Uterus (tissue), 4 donors: ENCODE results near the gene ARID1B. TPM values are rescaled to one million over a fixed set of nuclear protein-coding genes. Genes with fewer than 3 reads are reported as not detected.

Source experiments
- DNase-seq, 2 donors: peaks; one replicate each; pipeline ENCODE4 v3.0.0-alpha.2; 2019 to 2020
- H3K27ac ChIP-seq, 2 donors: fragments of 200-600 bp; sonication (generic); 1 replicate in 1 of 2; 2 replicates in 1 of 2; pipeline ENCODE4 v1.5.1; 2016 to 2018
- H3K27me3 ChIP-seq, 2 donors: fragments of 200-600 bp; sonication (generic); one replicate each; pipeline ENCODE4 v1.5.1; 2018 to 2019; ENCODE audit warnings: control low read depth in 1 of 2
- H3K36me3 ChIP-seq, 2 donors: fragments of 200-600 bp; sonication (generic); one replicate each; pipeline ENCODE4 v1.5.1; 2019; ENCODE audit warnings: control low read depth in 1 of 2
- H3K4me1 ChIP-seq, 2 donors: fragments of 200-600 bp; sonication (generic); one replicate each; pipeline ENCODE4 v1.5.1; 2018 to 2019; ENCODE audit warnings: control low read depth in 1 of 2
- H3K4me3 ChIP-seq, 2 donors: fragments of 200-600 bp; sonication (generic); 1 replicate in 1 of 2; 2 replicates in 1 of 2; pipeline ENCODE4 v1.5.1; 2018 to 2019; ENCODE audit warnings: mild to moderate bottlenecking in 1 of 2
- H3K9me3 ChIP-seq, 2 donors: fragments of 200-600 bp; sonication (generic); one replicate each; pipeline ENCODE4 v1.5.1; 2019; ENCODE audit warnings: control low read depth in 1 of 2
- POLR2A ChIP-seq, 2 donors: fragments of 450-650 bp; IDR thresholded peaks; one replicate each; pipeline ENCODE4 v1.6.1; 2016; ENCODE audit warnings: antibody characterized with exemption in 2 of 2, mild to moderate bottlenecking in 1 of 2, moderate library complexity in 1 of 2
- intact Hi-C: fragments of 100-400 bp; cut with DNase I; formaldehyde crosslinking; loops from one replicate; pipeline ENCODE4 v1.15.1; 2023; ENCODE audit warnings: low total_unique reads
- total RNA-seq, 4 donors: library from RNA; depleted of rRNA in 3 of 4; stranded (reverse); fragments of >200 nt in 3 of 4; gene quantifications; one replicate each; pipeline versions ENCODE4 v1.1.0 to v1.2.4, GENCODE V29; 2014 to 2023
- TF ChIP-seq, protein P1 (sequence below), 4 experiments: fragments of 200-600 bp in 2 of 4; fragments of 450-650 bp in 2 of 4; sonication (generic) in 2 of 4; IDR thresholded peaks; one replicate each; pipeline ENCODE4 v1.5.1; 2016 to 2019; ENCODE audit warnings: antibody characterized with exemption in 4 of 4, mild to moderate bottlenecking in 2 of 4, moderate library complexity in 1 of 4
- donor health status: DM: yes; HTN: yes; CAD: no.

Gene ARID1B
- total RNA-seq, 4 donors from 2014 or later = 63.8 to 198 (median 125) TPM

DNA sequence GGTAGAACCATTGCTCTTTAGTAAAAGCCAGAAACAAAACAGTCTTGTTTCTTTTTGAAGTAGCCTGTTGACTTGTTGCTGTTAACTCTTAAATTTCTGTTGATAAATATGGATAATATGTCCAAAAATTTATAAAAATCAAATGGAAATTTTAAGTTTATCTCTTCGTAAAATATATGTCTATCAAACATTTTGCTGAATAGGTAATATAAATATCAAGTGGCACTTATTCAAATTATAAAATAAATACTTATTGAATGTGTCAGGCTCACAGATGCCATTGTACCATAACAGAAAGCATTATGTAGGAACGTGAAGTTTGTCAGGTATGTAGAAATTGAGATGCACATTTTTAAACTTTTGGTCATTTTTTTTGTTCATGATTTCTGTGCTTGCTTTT is 216.5 kb downstream of the ARID1B start:
- H3K9me3 ChIP-seq = no peaks in the 10 kb centered on the region
- intact Hi-C loops = no loop called here
- TF ChIP-seq POLR2A (IDR thresholded peaks at IDR 0.05) = no peak
- TF ChIP-seq, protein P1, sequence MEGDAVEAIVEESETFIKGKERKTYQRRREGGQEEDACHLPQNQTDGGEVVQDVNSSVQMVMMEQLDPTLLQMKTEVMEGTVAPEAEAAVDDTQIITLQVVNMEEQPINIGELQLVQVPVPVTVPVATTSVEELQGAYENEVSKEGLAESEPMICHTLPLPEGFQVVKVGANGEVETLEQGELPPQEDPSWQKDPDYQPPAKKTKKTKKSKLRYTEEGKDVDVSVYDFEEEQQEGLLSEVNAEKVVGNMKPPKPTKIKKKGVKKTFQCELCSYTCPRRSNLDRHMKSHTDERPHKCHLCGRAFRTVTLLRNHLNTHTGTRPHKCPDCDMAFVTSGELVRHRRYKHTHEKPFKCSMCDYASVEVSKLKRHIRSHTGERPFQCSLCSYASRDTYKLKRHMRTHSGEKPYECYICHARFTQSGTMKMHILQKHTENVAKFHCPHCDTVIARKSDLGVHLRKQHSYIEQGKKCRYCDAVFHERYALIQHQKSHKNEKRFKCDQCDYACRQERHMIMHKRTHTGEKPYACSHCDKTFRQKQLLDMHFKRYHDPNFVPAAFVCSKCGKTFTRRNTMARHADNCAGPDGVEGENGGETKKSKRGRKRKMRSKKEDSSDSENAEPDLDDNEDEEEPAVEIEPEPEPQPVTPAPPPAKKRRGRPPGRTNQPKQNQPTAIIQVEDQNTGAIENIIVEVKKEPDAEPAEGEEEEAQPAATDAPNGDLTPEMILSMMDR (IDR thresholded peaks at IDR 0.05) = no peak
- no peaks in the 10 kb centered on the region for H3K4me1 ChIP-seq
- H3K4me3 ChIP-seq = no peak overlapping the region
- H3K36me3 ChIP-seq = no peaks in the 10 kb centered on the region
- no peak for DNase-seq
- H3K27ac ChIP-seq = no peak overlapping the region
- H3K27me3 ChIP-seq = no peaks in the 10 kb centered on the region

DNA sequence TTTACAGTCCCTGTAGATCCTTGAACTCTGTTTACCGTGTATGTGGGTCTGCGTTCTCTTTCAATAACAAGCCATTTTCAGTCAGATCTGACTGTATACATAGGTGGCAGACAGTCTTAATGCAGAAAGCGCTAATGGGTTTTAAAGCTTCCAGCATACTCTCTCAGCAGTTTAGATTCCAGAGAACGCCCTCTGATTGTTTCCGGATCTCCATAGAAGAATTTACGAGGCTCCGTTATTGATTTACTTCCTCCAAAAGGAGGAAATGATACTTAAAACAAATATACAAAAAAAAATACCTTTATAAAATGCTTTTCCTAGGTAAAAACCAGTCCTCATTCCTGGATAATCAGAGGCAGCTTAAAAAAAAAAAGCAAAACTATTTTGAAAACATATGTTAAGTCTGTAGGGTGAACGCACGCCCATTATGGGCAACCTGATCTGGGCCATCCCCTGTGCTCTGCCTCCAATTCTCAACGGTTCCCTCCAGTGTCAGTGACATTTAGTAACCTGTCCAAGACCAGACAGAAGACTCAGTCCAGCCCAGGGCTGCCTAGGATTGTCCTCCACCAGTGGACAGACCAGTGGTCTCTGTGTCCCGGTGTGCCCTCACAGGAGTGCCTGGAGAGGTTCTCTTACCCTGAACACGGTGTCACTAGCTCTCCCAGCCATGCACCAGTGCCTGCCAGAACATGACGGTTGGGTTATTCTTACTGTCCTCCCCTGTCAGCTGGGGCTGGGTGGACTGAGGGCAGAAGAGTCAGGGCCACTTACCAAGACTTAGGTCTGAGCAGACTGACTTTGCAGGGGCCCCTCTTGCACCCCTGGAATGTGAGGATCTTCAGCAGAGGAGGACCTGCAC is 217.3 kb downstream of the ARID1B start:
- intact Hi-C loops = no loop called here
- TF ChIP-seq, protein P1 (IDR thresholded peaks at IDR 0.05) = no peak
- no peak for TF ChIP-seq POLR2A (IDR thresholded peaks at IDR 0.05)
- H3K4me1 ChIP-seq = no peaks in the 10 kb centered on the region

DNA sequence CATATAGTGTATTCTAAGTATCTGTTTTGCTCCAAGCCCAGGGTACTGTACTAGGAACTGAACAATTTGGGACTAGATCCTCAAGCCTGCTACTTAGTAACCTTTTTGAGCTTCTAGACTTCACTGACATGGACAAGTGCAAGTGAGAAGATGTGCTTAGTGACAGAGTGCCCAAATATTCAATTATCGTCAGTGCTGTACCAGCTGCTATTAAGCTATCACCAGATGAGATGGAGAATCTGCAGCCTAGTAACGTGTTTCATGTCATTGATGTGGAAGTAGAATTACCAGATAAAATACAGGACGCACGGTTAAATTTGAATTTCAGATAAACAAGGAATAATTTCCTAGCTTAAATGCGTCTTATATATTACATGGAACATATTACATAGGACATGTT is 218.3 kb downstream of the ARID1B start:
- Histone ChIP-seq H3K9me3 (no peaks in the 10 kb centered on the region), H3K27me3 (no peaks in the 10 kb centered on the region), H3K4me3 (no peak overlapping the region), H3K36me3 (no peaks in the 10 kb centered on the region), H3K27ac (no peak overlapping the region), H3K4me1 (no peaks in the 10 kb centered on the region)
- intact Hi-C loops = no loop called here
- no peak for DNase-seq
- TF ChIP-seq, protein P1 (IDR thresholded peaks at IDR 0.05) = no peak
- TF ChIP-seq POLR2A (IDR thresholded peaks at IDR 0.05) = no peak

More for the DNA sequence above, 217.3 kb downstream of the ARID1B start:
- Histone ChIP-seq H3K9me3 (no peaks in the 10 kb centered on the region), H3K27me3 (no peaks in the 10 kb centered on the region), H3K27ac (no peak overlapping the region), H3K36me3 (no peaks in the 10 kb centered on the region), H3K4me3 (no peak overlapping the region)
- no peak for DNase-seq

DNA sequence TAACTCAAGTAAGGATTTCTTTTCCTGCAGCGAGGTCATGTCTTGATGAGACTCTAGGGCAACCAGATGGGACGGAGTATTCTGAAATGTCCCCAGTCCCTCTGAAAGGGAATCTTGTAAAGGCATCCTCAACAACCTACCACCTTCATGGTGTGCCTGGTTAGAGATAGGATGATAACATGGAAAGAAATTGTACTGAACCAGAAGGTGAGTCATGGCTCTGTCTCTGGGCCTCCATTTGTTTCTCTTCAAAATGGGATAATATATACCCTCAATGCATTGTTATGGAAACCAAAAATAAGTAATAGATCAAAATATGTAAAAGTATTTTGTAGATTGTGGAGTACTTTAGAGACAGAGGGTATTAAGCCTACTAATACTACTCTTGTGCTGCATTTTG is 219.1 kb downstream of the ARID1B start:
- Histone ChIP-seq H3K4me3 (no peak overlapping the region), H3K27me3 (no peaks in the 10 kb centered on the region), H3K9me3 (no peaks in the 10 kb centered on the region), H3K36me3 (no peaks in the 10 kb centered on the region), H3K4me1 (no peaks in the 10 kb centered on the region), H3K27ac (no peak overlapping the region)
- TF ChIP-seq POLR2A (IDR thresholded peaks at IDR 0.05) = no peak
- TF ChIP-seq, protein P1 (IDR thresholded peaks at IDR 0.05) = no peak
- no peak for DNase-seq
- intact Hi-C loops = no loop called here

DNA sequence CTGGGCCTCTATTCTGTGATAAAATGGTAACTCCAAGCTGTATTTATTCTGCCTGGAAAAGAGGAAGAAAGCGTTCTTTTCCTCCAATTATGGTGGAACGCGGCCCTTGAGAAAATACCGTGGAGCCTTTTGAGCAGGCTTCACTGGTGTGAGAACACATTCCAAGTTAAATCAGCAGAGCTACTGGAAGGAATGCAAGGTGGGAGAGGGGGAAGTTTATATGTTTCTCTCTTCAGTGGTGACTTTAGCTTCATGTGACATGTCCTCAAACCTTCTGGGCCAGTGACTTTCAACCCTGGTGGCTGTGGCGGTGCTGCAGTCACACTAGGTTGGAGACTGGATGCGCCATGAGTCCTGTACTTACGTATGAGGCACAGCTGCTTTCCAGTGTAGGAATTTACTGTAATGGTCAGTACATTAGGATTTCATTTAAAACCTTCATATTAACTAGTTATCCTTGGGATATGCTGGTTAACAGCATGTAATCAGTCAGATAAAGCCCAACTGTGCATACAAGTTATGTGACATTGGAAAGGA is 221.7 kb downstream of the ARID1B start:
- no peak overlapping the region for H3K27ac ChIP-seq
- no peaks in the 10 kb centered on the region for H3K36me3 ChIP-seq
- H3K27me3 ChIP-seq = no peaks in the 10 kb centered on the region
- intact Hi-C loops = no loop called here
- TF ChIP-seq, protein P1 (IDR thresholded peaks at IDR 0.05) = no peak
- no peak for TF ChIP-seq POLR2A (IDR thresholded peaks at IDR 0.05)
- H3K4me3 ChIP-seq = no peak overlapping the region
- H3K9me3 ChIP-seq = no peaks in the 10 kb centered on the region
- no peaks in the 10 kb centered on the region for H3K4me1 ChIP-seq
- DNase-seq = no peak
